Neural cell (in vitro differentiated cells): ENCODE measurements around the gene IMPDH2. TPM values are rescaled to one million over a fixed set of nuclear protein-coding genes. Genes with fewer than 3 reads are reported as not detected.

ENCODE experiments used
- H2AFZ ChIP-seq: fragments of 200-600, 300-800 bp; sonication (generic), shearing (Covaris generic); 2 replicates; pipeline ENCODE4 v1.6.0; 2014; ENCODE audit warnings: low read depth, mild to moderate bottlenecking, antibody characterized with exemption, low read length, moderate library complexity
- H3F3A ChIP-seq: fragments of 200-600 bp; shearing (Covaris generic); 2 replicates; pipeline ENCODE4 v1.6.1; 2016; ENCODE audit warnings: mild to moderate bottlenecking, moderate library complexity, mixed read lengths, antibody characterized with exemption, low read length; ENCODE audit not compliant: insufficient read depth, poor library complexity, severe bottlenecking
- H3K27ac ChIP-seq: fragments of 200-600, 300-800 bp; sonication (generic), shearing (Covaris generic); 2 replicates; pipeline ENCODE4 v1.5.1; 2014; ENCODE audit warnings: mild to moderate bottlenecking, low read length, moderate library complexity
- H3K27me3 ChIP-seq: fragments of 300-800, 200-600 bp; sonication (generic), shearing (Covaris generic); 2 replicates; pipeline ENCODE4 v1.6.0; 2014; ENCODE audit warnings: mild to moderate bottlenecking, low read depth, low read length, moderate library complexity; ENCODE audit not compliant: insufficient read depth
- H3K36me3 ChIP-seq: fragments of 300-800, 200-600 bp; sonication (generic), shearing (Covaris generic); 2 replicates; pipeline ENCODE4 v1.5.1; 2014; ENCODE audit warnings: mild to moderate bottlenecking, antibody characterized with exemption, low read length, moderate library complexity; ENCODE audit not compliant: insufficient read depth
- H3K4me2 ChIP-seq: fragments of 300-800, 200-600 bp; sonication (generic), shearing (Covaris generic); 2 replicates; pipeline ENCODE4 v1.6.0; 2014; ENCODE audit warnings: mild to moderate bottlenecking, low read length
- H3K4me3 ChIP-seq: fragments of 300-800, 200-600 bp; sonication (generic), shearing (Covaris generic); 2 replicates; pipeline ENCODE4 v1.5.1; 2014; ENCODE audit warnings: mild to moderate bottlenecking, low read length, moderate library complexity
- H3K79me2 ChIP-seq: fragments of 200-600 bp; shearing (Covaris generic); replicated peaks from 2 replicates; pipeline ENCODE4 v1.6.0; 2014; ENCODE audit warnings: mild to moderate bottlenecking, low read length, moderate library complexity; ENCODE audit not compliant: insufficient read depth
- H3K9ac ChIP-seq: fragments of 300-800, 200-600 bp; sonication (generic), shearing (Covaris generic); 2 replicates; pipeline ENCODE4 v1.6.1; 2016; ENCODE audit warnings: mild to moderate bottlenecking, low read length, mixed read lengths
- H3K9me2 ChIP-seq: fragments of 200-600 bp; shearing (Covaris generic); 2 replicates; pipeline ENCODE4 v1.6.1; 2016; ENCODE audit warnings: mild to moderate bottlenecking, low read length, mixed read lengths; ENCODE audit not compliant: insufficient read depth
- H3K9me3 ChIP-seq: fragments of 200-600, 300-800 bp; sonication (generic), shearing (Covaris generic); 2 replicates; pipeline ENCODE4 v1.6.1; 2016; ENCODE audit warnings: mild to moderate bottlenecking, mixed run types, low read length, moderate library complexity, mixed read lengths
- H4K20me1 ChIP-seq: fragments of 200-600 bp; shearing (Covaris generic); 2 replicates; pipeline ENCODE4 v1.6.1; 2016; ENCODE audit warnings: mild to moderate bottlenecking, mixed run types; ENCODE audit not compliant: insufficient read depth
- EP300 ChIP-seq: fragments of 450-650 bp; conservative IDR thresholded peaks from 2 replicates; pipeline ENCODE4 v1.6.1; 2014; ENCODE audit warnings: antibody characterized with exemption, mild to moderate bottlenecking, moderate library complexity; ENCODE audit not compliant: poor library complexity, severe bottlenecking
- EZH2 ChIP-seq: fragments of 200-600, 300-800 bp; shearing (Covaris generic), sonication (generic); IDR thresholded peaks from 2 replicates; pipeline ENCODE4 v1.6.1; 2014; ENCODE audit warnings: antibody characterized with exemption, low read length, borderline replicate concordance, mild to moderate bottlenecking; ENCODE audit not compliant: insufficient read depth, poor library complexity, severe bottlenecking
- MXI1 ChIP-seq: fragments of 450-650 bp; conservative IDR thresholded peaks from 2 replicates; pipeline ENCODE4 v1.6.1; 2014; ENCODE audit warnings: antibody characterized with exemption, mild to moderate bottlenecking; ENCODE audit not compliant: poor library complexity, severe bottlenecking
- POLR2AphosphoS5 ChIP-seq: IDR thresholded peaks from 2 replicates; pipeline ENCODE4 v1.6.1; 2012
- RAD21 ChIP-seq: fragments of 450-650 bp; conservative IDR thresholded peaks from 2 replicates; pipeline ENCODE4 v1.6.1; 2014; ENCODE audit warnings: antibody characterized with exemption, mild to moderate bottlenecking, moderate library complexity
- SMC3 ChIP-seq: fragments of 450-650 bp; conservative IDR thresholded peaks from 2 replicates; pipeline ENCODE4 v1.6.1; 2014; ENCODE audit warnings: antibody characterized with exemption, mild to moderate bottlenecking, moderate library complexity; ENCODE audit not compliant: poor library complexity
- TAF1 ChIP-seq: IDR thresholded peaks from 2 replicates; pipeline ENCODE4 v1.6.1; 2012; ENCODE audit warnings: low read depth
- polyA plus RNA-seq: library from polyadenylated mRNA; depleted of rRNA; stranded (reverse); fragments of >200 nt; gene quantifications from 2 replicates; pipeline ENCODE4 v1.2.3, GENCODE V29; 2014
- TF ChIP-seq, protein P1 (sequence below): IDR thresholded peaks from 2 replicates; pipeline ENCODE4 v1.6.1; 2012; ENCODE audit warnings: borderline replicate concordance
- TF ChIP-seq, protein P2 (sequence below): fragments of 450-650 bp; IDR thresholded peaks from 2 replicates; pipeline ENCODE4 v1.5.1; 2014; ENCODE audit warnings: antibody characterized with exemption, mild to moderate bottlenecking, moderate library complexity; ENCODE audit not compliant: poor library complexity, severe bottlenecking

The IMPDH2 gene
- polyA plus RNA-seq, 1 donor from 2014 or later: 137 TPM

DNA sequence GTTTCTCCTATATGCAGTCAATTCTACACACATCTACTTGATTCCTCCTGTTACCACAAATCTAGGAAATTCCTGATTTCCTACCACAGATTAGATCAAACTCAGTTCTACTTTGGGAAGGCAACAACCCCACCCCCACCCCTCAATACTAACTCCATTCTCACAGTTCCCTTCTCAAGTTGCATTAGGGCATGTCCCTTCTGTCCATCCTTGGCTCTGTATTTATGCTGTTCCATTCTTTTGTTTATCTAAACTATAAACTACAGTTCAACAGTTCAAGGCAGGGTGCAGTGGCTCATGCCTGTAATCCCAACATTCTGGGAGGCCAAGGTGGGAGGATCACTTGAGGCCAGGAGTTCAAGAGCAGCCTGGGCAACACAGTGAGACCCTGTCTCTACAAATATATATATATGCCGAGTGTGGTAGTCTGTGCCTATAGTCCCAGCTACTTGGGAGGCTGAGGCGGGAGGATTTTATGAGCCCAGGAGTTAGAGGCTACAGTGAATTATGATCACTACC is 25.2 kb upstream of the IMPDH2 start:
- peaks cover 9% of the 10 kb centered on the region for H3K36me3 ChIP-seq
- no peaks in the 10 kb centered on the region for H3K27me3 ChIP-seq
- no peak overlapping the region for H2AFZ ChIP-seq
- H3K27ac ChIP-seq: no peak overlapping the region
- H3K4me2 ChIP-seq: no peak overlapping the region
- H3F3A ChIP-seq: no peaks in the 10 kb centered on the region
- H3K9me3 ChIP-seq: no peaks in the 10 kb centered on the region
- no peak overlapping the region for H3K4me3 ChIP-seq
- no peak for TF ChIP-seq EP300
- no peak for TF ChIP-seq MXI1
- TF ChIP-seq, protein P1, sequence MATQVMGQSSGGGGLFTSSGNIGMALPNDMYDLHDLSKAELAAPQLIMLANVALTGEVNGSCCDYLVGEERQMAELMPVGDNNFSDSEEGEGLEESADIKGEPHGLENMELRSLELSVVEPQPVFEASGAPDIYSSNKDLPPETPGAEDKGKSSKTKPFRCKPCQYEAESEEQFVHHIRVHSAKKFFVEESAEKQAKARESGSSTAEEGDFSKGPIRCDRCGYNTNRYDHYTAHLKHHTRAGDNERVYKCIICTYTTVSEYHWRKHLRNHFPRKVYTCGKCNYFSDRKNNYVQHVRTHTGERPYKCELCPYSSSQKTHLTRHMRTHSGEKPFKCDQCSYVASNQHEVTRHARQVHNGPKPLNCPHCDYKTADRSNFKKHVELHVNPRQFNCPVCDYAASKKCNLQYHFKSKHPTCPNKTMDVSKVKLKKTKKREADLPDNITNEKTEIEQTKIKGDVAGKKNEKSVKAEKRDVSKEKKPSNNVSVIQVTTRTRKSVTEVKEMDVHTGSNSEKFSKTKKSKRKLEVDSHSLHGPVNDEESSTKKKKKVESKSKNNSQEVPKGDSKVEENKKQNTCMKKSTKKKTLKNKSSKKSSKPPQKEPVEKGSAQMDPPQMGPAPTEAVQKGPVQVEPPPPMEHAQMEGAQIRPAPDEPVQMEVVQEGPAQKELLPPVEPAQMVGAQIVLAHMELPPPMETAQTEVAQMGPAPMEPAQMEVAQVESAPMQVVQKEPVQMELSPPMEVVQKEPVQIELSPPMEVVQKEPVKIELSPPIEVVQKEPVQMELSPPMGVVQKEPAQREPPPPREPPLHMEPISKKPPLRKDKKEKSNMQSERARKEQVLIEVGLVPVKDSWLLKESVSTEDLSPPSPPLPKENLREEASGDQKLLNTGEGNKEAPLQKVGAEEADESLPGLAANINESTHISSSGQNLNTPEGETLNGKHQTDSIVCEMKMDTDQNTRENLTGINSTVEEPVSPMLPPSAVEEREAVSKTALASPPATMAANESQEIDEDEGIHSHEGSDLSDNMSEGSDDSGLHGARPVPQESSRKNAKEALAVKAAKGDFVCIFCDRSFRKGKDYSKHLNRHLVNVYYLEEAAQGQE: no peak
- no peak for TF ChIP-seq RAD21
- TF ChIP-seq EZH2: no peak
- TF ChIP-seq TAF1: no peak
- no peak for TF ChIP-seq SMC3
- no peak for TF ChIP-seq POLR2AphosphoS5
- TF ChIP-seq, protein P2, sequence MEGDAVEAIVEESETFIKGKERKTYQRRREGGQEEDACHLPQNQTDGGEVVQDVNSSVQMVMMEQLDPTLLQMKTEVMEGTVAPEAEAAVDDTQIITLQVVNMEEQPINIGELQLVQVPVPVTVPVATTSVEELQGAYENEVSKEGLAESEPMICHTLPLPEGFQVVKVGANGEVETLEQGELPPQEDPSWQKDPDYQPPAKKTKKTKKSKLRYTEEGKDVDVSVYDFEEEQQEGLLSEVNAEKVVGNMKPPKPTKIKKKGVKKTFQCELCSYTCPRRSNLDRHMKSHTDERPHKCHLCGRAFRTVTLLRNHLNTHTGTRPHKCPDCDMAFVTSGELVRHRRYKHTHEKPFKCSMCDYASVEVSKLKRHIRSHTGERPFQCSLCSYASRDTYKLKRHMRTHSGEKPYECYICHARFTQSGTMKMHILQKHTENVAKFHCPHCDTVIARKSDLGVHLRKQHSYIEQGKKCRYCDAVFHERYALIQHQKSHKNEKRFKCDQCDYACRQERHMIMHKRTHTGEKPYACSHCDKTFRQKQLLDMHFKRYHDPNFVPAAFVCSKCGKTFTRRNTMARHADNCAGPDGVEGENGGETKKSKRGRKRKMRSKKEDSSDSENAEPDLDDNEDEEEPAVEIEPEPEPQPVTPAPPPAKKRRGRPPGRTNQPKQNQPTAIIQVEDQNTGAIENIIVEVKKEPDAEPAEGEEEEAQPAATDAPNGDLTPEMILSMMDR: no peak
- no peaks in the 10 kb centered on the region for H3K9me2 ChIP-seq
- no peaks in the 10 kb centered on the region for H4K20me1 ChIP-seq
- no peak overlapping the region for H3K9ac ChIP-seq
- peaks cover 4% of the 10 kb centered on the region for H3K79me2 ChIP-seq

DNA sequence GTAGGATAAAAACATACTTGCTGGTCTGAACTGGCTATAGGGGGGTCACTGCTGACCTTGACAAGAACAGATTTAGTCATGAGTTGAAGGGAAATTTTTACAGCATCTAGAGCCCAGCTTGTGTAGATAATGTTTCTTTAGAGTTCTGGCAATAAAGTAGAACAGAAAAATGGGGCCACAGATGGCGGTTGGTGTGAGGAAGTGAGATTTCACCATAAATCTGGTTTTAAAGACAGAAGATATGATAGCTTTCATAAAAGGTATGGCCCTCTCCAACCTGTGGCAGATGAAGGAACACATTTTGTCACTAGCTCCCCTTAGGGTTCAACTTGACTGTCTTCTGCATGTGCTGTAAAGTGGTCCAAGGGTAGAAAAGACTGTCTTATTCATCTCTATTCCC is 24.3 kb upstream of the IMPDH2 start:
- no peak overlapping the region for H3K4me3 ChIP-seq
- no peak overlapping the region for H3K4me2 ChIP-seq
- TF ChIP-seq MXI1: no peak
- TF ChIP-seq, protein P1: no peak
- TF ChIP-seq RAD21: no peak
- TF ChIP-seq TAF1: no peak
- no peaks in the 10 kb centered on the region for H3F3A ChIP-seq
- no peak overlapping the region for H3K27ac ChIP-seq
- H3K36me3 ChIP-seq: peaks cover 9% of the 10 kb centered on the region
- no peaks in the 10 kb centered on the region for H4K20me1 ChIP-seq
- no peaks in the 10 kb centered on the region for H3K9me2 ChIP-seq
- H3K27me3 ChIP-seq: no peaks in the 10 kb centered on the region
- H3K79me2 ChIP-seq: peaks cover 4% of the 10 kb centered on the region
- no peak overlapping the region for H3K9ac ChIP-seq
- H3K9me3 ChIP-seq: no peaks in the 10 kb centered on the region
- no peak overlapping the region for H2AFZ ChIP-seq
